CD4-positive, alpha-beta T cell treated with Interleukin-4 for 4 hours (primary cell): ENCODE measurements around the gene SLCO6A1.

Source experiments
- DNase-seq: peaks from one replicate; pipeline ENCODE4 v3.0.0-alpha.2; 2020

SLCO6A1 gene

GRCh38 chr5:102451082-102451481 lies 47.7 kb downstream of the SLCO6A1 start:
- DNase-seq, result no peak

GRCh38 chr5:102450313-102450990 lies 48.3 kb downstream of the SLCO6A1 start:
- DNase-seq, result no peak

GRCh38 chr5:102433473-102433872 lies 65.3 kb downstream of the SLCO6A1 start:
- no peak for DNase-seq

- DNase-seq, result no peak
Measured at GRCh38 chr5:102421647-102422046, 77.2 kb downstream of the SLCO6A1 start.

- no peak for DNase-seq
Measured at GRCh38 chr5:102418531-102418930, 80.3 kb downstream of the SLCO6A1 start.

- DNase-seq, result no peak
Measured at GRCh38 chr5:102414448-102414847, 84.4 kb downstream of the SLCO6A1 start.

GRCh38 chr5:102388235-102388634 lies 110.6 kb downstream of the SLCO6A1 start:
- DNase-seq, result no peak

- no peak for DNase-seq
Measured at GRCh38 chr5:102385365-102385764, 113.4 kb downstream of the SLCO6A1 start.

GRCh38 chr5:102380174-102380573 lies 118.6 kb downstream of the SLCO6A1 start:
- DNase-seq, result no peak

- DNase-seq, result no peak
Measured at GRCh38 chr5:102375876-102376275, 122.9 kb downstream of the SLCO6A1 start.

GRCh38 chr5:102375272-102375671 lies 123.5 kb downstream of the SLCO6A1 start:
- no peak for DNase-seq

GRCh38 chr5:102368392-102368791 lies 130.4 kb downstream of the SLCO6A1 start:
- no peak for DNase-seq

- DNase-seq, result no peak
Measured at GRCh38 chr5:102341681-102342288, 157.0 kb downstream of the SLCO6A1 start.

- no peak for DNase-seq
Measured at GRCh38 chr5:102324714-102325113, 174.1 kb downstream of the SLCO6A1 start.
